ENCODE data around the gene SLC25A19.

Gene SLC25A19

DNA sequence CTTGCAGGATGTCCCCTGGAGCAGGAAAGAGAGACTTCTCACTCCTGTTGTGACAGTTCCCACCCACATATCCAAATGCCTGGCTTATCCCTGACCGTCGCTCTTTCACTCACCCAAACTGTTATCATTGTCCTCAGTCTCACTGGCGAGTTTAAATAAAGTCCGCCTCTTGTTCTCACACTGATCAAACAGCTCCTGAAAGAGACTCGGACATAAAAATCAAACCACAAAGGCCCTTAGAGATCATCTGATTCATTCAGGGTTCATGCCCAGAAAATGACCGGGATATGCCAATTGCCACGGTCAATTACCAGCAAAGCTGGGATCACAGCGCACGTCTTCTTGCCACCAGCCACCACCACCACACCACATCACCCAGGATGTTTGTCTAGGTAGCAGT lies 47.7 kb downstream of the SLC25A19 start:
- DNase-seq (ENCODE audit: low read depth), result no peak

DNA sequence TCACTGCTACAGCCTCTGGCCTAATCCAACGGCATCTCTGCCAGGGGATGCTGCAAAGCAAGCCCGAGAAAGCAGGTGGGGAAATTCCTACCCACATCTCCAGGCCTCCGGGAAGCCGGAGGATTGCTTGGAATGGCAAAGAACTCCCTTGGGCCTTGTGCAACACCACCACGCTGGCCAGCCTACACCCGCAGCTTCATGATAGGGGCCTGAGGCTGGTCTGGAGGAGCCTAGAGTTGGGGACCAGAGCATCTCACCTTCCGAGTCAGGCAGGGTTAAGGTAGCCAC lies 48.1 kb downstream of the SLC25A19 start:
- DNase-seq (ENCODE audit: low read depth), result peak; percentile 45

DNA sequence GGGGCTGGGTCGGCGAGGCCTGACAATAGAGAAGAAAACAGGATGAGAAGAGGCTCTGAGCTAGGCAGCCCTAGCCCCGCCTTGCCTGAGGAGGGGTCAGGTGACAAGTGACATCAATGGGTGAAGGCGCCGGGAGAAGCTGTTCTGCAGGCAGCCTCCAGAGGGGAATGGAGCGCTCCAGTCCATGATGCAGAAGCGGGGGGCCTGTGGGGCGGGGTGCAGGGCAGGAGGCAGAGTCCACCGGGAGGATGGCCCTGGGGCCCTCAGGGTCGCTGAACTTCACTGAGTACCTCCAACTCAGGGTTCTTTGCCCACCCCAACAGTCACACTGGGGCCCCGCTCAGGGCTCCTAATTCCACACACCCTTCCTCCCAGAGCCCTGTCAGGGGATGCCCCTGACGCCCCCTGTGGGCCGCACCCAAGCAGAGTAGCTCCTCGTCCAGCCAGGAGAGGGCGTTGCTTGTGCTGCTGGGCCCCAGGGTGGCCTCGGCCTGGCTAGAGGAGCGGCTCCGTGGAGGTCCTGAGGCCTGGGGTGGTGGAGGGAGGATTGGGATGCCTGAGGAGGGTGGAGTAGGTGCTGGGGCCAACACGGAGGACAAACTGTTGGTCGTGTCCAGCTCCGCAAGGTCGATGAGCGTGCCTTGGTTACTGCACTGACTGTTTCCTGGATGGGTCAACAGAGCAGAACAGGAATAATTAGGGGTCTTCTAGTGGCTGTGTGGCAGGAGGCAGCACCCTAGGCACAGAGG lies 48.7 kb downstream of the SLC25A19 start:
- peak; percentile 29 for DNase-seq (ENCODE audit: low read depth)

DNA sequence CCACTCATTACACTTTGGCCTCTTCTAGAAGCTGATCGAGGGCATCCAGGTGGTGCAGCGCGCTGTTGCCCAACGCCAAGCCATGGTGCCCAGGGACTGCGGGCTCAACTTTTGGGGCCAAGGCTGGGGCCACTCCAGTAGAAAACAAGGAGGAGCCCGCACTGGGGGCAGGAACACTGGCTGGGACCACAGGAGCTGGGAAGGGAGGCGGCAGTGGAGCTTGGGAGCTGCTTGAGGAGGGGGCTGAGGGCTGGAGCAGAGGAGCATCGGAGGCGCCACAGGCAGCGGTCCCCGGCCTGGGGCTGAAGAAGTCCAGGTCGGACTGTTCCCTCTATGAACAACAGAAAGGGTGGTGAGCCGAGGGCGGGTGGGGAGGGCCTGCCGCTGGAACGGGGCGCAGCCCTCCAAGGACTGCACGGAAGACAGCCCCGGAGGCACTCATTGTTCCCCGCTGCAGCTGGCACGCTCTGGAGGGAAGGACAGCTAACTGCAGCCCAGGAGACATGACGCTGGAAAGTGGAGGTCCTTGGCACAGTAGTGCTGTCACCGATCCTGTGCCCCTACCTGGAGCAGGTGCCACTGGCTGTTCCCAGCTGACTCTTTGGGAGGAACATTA lies 49.3 kb downstream of the SLC25A19 start:
- DNase-seq (ENCODE audit: low read depth), result no peak

DNA sequence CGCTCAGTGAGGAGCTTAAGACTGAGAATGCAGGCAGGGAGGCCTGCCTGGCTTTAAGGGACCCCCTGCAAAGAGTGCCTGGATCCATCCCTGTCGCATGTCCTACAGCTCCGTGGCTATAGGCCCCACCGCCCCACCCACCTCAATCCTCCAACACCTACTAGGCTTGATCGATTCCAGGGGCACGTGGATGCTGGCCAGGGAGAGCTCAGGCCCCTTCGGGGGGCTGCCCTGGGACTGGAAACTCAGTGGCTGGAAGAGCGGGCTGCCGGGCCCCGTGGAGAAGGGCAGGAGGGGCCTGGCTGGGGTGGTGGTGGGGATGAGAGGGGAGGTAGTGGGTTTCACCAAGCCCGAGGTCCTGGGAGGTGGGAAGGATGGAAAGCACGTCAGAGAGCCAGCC lies 50.0 kb downstream of the SLC25A19 start:
- DNase-seq (ENCODE audit: low read depth), result no peak

DNA sequence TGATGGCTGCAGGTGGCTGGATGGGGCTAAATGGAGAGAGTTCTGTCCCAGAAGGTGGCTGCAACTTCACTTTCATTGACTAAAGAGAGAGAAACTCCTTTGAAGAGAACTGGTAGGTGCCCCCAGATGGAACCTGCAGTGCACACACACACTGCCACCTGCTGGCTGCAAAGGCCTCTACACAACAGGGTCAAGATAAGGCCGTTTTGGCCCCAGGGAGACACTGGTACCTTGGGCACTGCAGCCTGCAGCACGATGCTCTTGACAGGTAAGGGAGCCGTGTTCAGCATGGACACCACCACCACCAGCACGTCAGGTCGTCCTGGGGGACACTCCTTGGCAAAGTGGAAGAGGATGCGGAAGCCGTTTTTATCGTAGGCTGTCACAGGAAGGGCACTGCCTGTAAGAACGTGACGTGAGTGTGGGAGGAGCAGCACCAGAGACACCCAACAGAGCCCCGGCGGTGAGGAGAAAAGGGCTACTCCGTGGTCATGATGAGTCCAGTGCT lies 50.5 kb downstream of the SLC25A19 start:
- peak; percentile 68 for DNase-seq (ENCODE audit: low read depth)

DNA sequence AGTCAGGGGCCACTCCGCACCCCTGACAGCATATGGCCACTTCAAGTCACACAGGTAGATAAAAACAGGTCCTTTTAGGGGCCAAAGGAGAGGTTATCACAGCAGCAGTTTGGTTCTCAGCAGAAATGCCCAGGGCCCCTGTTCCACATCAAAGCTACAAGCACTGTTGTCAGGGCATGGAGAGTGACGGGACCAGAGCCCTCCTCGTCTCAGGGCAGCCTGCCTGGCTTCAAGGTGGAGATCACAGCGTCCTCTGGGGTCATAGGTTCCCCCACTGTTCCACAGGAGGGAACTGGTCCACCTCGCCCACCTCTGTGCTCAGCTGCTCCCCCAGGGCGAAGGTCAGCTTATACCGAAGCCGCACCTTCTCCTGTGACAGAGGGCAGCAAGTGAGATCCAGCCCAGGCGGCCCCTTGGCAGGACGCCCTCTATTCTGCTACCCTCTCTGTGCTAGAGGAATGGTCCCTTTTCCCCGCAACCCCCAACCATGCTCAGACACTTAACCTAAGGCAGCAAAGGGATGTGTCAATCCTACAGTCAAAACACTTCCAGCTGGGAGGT lies 51.1 kb downstream of the SLC25A19 start:
- DNase-seq (ENCODE audit: low read depth), result no peak

DNA sequence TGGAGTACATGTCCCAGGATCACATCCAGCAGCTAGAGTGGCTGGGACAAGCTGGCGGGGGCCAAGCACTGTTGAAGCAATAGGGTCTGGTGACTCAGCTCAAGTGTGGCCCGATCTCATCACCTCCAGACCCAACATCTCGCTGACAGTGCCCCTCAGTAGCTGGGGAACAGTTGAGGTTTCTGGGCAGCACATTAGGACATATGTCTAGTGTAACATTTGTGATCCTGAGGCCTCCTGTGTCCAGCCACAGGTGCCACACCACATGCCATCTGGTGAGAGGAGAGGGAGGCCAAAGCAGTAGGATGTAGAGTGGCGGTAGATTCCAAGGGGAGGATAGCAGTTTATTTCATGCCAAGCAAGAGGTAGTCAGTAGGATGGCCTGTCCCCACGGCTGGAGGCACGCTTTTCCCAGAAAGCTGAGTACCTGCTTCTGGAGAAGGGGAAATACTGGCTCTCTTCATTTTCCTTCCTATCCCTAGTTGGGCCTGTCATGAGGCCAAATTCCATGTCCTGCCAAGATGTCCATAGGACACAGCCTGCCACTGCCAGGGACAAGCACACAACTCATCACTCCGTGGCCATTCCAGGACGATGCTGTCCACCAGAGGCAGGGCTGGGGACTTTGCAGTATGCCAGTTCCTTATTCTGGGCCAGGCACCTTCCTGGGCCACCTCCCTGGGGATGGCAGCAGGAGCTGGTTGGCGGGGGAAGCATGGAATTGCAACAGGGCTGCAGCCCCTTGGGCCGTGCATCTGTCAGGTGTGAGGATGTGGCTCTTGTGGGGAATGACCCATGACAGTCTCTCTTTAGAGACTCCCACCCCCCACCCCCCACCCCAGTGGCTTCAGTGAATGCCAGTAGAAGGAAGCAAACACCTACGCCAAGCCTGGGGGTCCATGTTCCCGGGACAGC lies 51.9 kb downstream of the SLC25A19 start:
- no peak for DNase-seq (ENCODE audit: low read depth)

DNA sequence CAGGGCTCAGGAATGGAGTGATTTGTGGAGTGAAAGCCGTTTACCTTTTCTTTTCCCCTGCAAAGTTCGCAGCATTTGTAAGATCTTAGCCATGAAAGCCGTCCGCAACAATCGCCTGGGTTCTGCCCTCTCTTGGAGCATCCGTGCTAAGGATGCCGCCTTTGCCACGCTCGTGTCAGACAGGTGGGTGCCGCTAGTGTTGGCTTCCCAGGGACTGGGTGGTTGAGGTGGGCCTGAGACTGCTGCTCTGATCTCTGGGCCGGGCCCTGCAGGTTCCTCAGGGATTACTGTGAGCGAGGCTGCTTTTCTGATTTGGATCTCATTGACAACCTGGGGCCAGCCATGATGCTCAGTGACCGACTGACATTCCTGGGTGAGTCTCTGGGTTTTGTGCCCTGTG lies 56.4 kb downstream of the SLC25A19 start:
- no peak for DNase-seq (ENCODE audit: low read depth)

DNA sequence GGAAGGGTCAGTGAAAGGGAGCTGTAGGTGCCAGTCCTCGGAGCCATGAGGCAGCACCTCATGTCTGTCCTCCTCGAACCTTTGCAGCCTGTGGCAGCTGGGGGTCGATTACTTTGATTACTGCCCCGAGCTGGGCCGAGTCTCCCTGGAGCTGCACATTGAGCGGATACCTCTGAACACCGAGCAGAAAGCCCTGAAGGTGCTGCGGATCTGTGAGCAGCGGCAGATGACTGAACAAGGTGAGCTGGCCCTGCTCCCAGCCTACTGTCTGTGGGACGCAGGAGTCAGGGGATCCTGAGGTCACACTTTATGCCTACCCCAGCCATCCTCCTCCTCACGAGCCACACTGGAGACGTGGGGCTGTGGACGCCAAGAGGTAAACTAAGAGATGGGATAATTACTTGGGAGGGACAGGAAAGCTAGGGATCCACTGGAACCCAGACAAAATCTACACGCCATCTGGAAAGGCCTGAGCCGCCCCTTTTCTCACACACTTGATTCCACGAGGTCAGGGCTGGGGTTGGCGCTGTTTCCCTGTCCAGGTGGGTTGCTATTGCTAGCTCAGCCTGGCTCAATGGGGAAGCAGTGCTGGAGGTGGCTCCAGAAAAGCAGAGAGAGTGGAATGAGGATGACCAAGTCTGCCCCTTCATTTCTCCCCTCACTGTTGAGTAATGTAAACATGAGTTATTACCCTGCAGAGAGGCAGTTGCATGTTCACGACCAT lies 57.3 kb downstream of the SLC25A19 start:
- no peak for DNase-seq (ENCODE audit: low read depth)

DNA sequence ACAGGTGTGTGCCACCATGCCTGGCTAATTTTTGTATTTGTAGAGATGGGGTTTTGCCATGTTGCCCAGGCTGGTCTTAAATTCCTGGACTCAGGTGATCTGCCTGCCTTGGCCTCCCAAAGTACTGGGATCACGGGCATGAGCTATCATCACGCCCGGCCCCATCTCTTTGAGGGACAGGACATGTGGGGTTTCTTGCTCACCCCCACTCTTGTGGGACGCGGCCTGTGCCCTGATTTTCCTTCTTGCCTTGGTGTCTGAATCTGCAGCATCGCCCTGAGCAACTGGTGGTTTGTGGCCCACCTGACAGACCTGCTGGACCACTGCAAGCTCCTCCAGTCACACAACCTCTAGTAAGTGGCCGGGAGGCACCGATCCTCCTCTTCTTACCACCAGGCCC lies 58.2 kb downstream of the SLC25A19 start:
- no peak for DNase-seq (ENCODE audit: low read depth)

DNA sequence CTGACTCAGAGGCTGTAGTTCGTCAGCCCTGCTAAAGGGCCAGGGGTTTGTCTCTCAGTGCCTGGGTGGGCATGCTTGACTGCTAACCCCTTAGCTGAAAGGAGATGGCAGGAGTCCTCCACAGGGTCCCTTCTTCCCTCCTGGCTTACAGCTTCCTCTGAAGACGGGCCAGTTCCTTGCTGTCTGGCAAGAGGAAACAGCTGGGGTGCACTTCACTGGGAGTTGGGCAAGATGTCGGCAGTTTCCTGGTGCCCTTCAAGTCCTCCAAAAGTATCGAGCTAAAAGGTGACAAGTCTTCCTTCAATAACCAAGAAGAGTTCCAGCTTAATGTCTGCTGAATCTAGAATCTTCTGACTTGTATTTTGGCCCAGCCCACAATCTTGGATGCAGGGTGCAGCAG lies 60.4 kb downstream of the SLC25A19 start:
- no peak for DNase-seq (ENCODE audit: low read depth)

DNA sequence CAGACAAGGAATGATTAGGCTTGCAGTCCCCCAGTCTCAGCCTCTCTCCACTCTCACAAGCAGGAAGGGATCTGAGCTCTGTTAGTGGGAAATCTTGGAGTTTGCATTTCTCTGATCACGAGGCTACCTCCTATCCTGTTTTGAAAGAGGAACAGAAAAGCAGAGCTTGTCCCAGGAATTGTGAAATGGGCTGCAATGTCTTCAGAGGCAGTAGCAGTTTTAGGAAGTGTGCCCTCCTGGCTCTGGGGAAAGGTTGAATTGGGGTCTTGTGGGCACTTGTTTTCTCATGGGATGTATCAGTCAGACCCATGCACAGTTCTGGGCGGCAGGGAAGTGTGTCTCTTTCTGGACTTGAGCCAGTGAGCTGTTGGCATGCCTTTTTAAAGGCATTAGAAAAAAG lies 60.9 kb downstream of the SLC25A19 start:
- no peak for DNase-seq (ENCODE audit: low read depth)

DNA sequence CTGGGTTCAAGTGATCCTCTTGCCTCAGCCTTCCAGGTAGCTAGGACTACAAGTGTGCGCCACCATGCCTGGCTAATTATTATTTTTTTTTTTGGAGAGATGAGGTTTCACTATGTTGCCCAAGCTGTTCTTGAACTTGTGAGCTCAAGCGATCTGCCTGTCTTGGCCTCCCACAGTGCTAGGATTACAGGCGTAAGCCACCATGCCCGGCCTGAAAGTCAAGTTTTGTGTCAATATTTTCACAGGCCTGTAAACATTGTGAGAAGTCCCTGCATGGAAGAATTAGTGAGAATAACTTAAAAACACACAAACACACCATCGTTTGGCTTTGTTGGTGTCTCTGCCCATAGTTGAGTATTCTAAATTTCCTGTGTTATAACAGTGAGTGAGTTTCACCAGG lies 61.5 kb downstream of the SLC25A19 start:
- DNase-seq (ENCODE audit: low read depth), result no peak

DNA sequence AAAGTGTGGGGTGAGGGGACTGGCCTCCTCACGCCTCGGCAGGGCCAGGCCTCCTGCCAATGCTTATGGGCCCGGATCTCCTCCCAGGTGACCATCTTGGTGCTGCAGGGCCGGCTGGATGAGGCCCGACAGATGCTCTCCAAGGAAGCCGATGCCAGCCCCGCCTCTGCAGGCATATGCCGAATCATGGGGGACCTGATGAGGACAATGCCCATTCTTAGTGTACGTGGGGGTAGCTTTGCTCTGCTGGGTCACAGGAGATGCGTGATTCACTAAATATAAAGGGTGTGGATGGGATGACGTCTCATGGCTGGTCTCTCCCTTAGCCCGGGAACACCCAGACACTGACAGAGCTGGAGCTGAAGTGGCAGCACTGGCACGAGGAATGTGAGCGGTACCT lies 64.2 kb downstream of the SLC25A19 start:
- no peak for DNase-seq (ENCODE audit: low read depth)
